Measurements from ENCODE around the gene HEMGN.
A peak's percentile ranks its signal among the peaks of the same experiment; 100 is the strongest.
"Not testable (repeated sequence)": the region's sequence is repeated elsewhere in the genome, so short reads cannot be mapped to it uniquely, and the experiment has no call there.

Gene HEMGN, protein sequence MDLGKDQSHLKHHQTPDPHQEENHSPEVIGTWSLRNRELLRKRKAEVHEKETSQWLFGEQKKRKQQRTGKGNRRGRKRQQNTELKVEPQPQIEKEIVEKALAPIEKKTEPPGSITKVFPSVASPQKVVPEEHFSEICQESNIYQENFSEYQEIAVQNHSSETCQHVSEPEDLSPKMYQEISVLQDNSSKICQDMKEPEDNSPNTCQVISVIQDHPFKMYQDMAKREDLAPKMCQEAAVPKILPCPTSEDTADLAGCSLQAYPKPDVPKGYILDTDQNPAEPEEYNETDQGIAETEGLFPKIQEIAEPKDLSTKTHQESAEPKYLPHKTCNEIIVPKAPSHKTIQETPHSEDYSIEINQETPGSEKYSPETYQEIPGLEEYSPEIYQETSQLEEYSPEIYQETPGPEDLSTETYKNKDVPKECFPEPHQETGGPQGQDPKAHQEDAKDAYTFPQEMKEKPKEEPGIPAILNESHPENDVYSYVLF

DNA sequence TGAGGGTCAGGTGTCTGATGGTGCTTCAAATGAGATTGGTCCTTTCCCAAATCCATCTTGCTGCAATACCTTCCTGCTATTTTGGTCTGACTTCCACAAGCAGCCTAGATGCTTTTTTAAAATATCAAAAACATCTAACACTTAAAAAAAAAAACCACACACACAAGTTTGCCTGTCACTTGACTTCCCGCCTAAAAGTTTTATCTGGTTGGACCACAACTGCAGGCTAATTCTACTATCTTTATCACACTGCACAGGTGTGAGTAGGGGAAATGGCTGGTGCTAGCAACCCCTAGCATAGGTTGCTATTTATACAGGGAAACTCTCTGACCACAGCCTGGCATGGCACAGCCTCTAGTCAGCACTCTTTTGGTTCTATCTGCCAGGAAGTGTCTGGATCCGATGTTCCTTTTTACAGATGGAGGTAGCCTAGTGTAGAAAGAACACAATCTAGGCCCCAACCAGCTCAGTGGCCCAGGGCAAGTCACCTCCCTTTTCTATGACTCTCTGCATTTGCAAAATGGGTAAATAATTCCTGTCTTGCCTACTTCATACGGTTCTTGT is at the start of gene HEMGN:
Gene HEMGN (minus strand): TSS at position 92 of the 564 bp plus-strand sequence. CDS start 36 bp downstream, at position 56.
- DNase-seq = no peak

DNA sequence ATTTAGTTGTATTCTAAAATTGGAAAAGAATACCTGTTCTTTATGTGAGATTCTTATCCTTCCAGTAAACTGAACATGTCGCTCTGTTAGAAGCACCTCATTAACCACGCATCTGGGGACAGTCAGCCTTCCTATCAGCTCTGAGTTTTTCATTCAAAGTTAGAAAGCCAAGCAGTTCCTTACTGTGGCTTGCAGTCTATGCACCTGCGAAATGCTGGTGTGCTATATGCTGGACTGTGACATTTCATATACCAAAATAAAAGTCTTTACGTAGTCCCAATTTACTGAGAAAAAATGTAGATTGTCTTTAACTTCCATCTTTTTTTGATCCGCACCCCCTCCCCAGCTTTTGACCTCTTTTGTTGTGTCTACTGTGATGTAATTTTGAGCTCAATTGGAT is 49.5 kb upstream of the HEMGN start:
- DNase-seq = no peak

DNA sequence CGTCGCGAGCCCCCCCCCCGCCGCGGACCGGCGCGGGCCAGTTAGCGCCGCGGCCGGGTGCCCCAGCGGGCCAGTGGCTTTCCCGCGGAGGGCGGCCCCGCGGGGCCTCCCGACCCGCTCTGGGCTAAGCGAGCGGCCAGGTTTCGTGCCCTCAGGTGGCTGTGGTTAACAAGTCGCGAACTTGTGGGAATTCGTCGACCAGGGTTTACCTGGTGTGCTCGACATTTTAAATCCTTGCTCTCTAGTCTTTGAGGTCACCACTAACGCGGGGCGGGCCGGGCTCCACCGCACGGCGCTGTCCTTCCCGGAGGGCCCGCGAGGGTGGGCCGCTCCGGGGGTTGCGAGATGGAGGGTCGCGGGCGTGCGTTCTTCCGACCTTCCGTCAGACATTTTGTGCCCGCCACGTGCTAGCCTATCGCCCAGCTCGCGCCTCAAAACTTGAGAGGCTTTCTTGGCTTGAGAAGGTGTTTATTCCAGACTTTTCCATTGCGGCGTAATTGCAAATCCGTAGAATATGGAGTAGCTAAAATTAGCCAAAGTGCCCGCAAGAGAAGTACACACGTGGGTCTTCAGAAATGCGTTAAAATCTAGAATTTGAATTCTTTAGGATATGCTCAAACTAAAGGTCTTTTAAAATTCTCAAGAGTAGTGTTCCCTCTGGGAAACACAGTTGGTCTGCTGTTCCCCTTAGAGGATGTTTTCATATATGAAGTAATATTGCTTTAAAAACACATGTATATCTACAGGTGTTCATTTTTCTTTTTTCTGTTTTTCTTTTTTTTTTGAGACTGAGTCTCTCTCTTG is 47.3 kb upstream of the HEMGN start:
- peak; percentile 51 for DNase-seq

DNA sequence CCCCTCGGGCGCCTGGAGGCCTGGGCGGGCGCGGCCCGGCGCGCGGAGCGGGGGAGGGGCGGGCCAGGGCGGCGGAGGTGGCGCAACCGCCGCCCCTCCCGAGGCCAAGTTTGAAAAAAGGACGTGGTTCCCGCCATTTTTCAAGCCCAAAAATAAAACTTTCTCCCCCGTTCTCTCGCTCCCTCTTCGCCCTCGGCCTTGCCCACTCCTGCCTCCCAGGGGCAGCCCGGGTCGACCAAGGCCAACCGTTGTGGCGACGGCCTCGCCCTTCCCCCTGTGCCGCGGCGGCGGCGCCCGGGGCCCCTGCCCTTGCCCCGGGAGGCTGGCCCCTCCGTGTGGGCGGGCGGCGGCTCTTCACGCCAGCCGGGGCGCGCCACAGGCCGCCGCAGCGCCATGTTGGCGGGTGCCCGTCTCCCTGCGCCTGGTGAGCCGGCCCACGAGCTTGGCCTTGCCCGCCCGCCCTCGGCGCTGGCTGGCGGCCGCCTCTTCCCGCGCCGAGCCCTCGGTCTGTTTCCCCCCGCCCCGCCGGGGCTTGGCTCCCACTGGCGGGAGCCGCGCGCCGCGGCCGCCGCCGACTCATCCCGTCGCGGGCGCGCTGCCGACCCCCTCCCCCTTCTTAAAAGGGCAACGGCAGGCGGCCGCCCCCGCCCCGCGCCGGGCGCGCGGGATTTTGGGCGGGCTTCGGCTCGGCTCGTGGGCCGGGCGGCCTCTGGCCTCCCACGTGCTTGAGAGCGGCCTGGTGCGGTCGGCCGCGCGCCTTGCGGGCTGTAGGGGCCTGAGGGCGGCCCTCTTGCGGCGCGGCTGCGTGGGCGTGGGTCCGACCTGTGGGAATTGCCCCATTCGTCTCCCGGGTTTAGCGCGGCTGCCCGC is 46.5 kb upstream of the HEMGN start:
- DNase-seq = peak; percentile 80

DNA sequence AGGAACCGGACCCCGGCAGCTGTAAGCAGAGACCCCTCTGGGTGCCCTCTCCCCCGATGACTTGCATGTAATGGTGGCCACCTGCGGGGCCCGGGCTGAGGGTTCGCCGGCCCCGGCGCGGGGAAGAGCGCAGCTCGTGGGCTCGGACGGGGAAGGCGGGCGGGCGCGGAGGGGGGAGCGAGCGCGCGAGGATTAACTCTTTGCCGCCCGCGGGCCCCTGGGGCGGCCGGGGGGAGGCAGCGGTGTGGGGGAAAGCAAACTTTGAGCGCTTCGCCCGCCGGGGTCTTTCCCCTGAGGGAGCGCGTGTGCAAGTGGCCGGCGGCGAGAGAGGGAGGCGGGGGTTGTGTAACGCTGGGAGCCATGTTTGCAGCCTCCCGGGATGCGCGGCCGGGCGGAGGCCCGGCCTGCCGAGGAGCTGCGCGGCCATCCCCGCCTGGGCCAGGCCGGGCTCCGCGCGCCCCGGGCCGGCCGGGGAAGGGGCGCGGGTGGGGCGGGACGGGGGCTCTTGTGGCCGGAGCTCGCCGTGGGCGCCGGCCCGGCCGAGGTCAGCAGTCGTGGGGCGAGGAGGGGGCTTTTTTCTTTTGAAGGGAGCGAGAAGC is 45.7 kb upstream of the HEMGN start:
- DNase-seq = peak; percentile 39

DNA sequence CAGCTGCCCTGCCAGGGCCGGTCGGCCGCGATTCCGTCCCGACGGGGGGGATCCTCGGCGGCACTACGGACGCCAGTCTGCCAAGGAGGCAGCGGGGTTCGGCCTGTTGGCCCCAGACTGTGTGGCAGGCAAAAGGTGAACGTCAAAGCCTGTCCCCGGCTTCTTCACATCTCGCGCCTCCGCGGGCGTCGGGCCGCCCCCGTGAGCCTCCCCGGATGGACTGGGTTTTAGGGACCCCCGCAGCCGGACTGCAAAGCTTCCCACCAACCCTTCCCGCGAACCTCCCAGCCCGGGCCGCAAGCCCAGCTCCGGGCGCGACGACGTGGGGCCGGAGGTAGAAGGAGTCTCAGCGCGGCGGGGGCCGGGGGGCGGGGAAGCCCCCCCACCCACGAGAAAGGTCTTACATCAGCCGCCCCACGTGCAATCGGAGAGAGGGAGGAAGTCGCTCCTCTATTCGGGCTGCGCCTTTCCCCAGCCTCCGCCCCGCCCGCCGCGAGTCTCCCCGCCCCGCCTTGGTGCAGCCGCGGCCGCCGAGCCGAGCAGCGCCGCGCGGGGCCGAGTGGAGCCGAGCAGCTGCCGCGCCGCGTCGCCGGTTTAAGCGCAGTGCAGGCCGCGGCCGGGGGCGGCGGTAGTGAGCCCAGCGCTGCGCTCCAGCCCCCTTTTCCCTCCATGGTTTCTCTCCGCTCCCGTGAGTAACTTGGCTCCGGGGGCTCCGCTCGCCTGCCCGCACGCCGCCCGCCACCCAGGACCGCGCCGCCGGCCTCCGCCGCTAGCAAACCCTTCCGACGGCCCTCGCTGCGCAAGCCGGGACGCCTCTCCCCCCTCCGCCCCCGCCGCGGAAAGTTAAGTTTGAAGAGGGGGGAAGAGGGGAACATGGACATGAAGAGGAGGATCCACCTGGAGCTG is 45.0 kb upstream of the HEMGN start, which contains the start of gene ANP32B:
Gene ANP32B (plus strand): TSS at position 659 of the 906 bp plus-strand sequence. CDS start 215 bp downstream, at position 874.
- peak; percentile 95 for DNase-seq

DNA sequence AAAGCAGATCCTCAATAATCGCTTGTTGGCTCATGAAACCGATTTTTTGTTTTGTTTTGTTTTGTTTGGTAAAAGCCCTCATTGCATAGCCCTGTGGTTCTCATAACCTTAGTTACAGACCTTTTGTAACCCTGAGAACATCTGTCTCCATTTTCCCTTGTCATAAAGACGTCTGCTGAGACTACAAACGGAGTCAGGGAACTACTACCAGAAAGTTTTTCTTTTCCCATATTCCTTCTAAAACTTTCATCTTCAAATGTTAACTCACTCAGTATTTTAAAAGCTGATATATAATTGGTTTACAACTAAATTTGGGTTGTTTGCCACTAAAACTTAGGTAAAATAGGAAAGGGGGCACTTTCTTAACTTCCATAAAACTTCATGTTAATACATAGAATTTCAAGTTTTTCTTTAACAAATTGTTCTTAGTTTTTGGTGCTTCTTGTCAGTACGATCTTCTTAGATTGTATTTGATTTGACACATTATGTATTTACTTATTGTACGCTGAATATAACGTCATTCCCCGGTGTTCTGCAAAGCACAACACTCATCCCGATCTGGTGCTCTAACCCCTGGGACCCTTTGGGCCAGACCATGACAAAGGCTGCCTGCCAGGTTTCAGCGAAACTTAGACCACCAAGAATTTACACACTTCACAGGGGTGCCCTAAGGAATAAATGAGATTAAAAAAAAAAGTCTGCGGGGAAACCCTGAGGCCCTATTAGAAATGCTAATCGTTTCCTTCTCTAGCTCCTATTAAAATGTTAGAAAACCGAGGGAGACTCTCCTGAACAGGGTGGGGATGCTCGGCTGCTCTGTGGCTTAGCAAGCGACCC is 44.1 kb upstream of the HEMGN start:
- no peak for DNase-seq

DNA sequence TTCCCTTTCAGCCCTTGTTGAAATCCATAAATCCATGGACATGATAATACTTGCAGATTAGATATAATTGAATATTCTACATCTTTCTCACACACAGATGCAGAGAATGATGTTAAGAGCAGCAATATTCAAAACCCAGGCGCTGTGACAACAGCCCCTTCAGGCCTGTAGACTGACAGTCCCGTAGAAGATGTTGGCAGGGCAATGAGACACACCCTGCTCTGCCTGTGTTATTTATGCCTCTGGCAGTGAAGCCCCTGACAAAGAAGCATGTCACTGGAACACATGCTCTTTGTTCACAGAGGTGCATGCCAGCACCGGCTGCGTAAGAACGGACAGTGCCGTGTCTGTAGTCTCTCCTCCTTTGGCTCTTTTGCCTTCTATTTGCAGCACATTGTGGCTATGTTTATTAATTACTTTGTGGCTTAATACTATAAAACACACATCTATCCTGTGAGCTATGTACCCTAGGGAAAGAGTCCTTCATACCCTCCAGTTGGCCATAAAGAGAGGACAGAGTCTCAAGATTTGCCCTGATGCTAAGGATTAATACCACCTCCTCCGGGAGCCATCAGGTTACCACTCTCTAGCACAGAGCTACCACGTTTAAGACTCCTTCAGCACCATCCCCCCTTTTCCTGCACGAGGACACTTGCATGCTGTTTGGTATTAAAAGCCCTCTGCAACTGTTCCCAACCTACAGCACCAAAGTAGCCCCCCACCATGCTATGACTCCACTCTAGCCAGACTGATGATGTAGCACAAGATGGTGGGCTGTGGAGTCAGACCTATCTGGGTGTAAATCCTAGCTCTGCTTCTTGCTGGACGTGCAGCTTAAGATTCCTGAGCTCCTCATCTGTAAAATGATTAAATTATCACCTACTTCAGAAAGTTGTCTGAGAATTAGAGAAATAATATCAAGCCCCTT is 43.2 kb upstream of the HEMGN start:
- DNase-seq = no peak

DNA sequence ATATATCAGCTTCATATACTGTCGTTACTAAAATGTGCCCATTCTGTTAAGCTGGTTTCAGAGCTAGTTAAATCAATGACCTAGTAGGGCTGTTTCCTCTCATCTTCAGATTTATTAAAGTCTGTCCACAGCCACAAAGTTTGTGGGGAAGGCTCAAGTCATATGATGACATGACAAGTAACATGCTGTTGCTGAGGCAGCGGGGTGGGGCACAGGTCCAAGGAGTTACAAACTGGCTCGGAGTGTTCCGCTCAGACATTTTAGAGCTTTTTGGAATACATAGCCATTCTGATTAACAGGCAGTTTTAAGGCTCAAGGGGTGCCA is 42.5 kb upstream of the HEMGN start:
- no peak for DNase-seq

DNA sequence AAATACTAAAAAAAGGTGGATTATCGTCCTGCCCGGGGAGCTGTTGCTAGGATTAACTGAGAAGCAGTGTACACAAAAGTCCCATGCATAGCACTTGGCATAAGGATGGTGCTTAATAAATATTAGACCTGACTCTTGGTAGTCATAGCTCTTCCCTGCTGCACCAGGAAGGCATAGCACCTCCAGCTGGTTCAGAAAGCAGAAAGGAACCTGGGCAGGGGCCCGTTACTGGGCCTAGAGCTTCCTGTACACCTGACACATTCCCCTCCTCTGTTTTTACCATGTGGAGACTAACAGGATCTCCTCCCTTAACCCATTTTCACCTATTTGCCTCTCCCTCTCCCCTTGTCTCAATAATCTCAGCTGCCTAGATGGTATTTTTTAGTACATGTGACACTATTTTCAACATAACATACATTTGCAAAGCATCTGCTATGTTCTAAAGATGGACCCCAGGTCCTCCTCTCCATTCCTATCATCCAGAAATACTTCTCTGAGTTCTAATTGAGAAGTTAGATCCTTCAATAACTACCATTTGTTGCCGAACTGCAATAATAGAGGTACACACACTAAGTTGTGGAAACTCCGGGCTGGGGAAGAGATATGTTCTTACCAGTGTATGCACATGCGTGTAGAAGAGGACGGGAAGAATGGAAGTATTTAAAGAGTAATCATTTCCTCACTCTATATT is 42.0 kb upstream of the HEMGN start:
- DNase-seq = no peak

DNA sequence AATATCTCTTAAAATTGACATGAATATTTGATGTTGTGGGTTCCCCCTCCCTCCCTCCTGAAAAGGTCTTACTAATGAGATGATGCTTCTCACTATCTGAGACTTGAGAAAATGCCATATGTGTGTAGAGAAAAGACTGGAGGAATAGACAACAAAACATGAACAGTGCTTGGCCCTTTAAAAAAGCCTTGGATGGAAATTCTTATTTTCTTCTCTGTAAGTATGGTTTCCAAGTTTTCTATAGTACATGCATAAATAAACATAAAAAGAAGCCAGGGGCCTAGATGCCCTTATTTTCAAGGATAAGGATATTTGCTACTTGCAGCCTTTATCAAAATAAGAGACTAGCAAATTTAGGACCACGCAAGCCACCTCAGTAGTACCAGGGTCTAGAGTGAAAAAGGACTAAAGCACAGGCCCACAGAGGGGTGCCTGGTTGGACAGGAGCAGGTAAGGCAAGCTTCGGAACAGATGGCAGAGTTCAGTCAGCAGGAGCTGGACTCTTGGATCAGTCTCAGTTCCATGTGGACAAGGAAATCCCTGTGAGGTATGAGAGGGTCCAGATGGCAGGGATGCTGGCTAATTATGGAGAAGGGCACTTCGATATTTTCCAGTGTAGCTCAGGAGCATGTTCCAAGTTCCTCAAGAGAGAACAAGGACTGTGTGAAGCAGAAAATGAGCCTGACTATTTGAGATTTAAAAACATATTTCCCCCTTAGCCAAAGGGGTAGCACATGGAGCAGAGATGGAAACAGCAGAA is 40.6 kb upstream of the HEMGN start:
- no peak for DNase-seq

DNA sequence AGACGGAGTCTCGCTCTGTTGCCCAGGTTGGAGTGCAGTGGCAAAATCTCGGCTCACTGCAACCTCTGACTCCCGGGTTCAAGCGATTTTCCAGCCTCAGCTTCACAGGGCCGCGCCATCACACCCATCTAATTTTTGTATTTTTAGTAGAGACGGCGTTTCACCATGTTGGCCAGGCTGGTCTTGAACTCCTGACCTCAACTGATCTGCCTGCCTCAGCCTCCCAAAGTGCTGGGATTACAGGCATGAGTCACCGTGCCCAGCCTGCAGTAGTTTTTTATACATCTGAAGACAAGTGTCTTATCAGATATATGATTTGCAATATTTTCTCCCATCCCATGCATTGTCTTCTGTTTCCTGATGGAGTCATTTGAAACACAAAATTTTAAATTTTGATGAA is 38.7 kb upstream of the HEMGN start:
- not testable (repeated sequence) for DNase-seq

DNA sequence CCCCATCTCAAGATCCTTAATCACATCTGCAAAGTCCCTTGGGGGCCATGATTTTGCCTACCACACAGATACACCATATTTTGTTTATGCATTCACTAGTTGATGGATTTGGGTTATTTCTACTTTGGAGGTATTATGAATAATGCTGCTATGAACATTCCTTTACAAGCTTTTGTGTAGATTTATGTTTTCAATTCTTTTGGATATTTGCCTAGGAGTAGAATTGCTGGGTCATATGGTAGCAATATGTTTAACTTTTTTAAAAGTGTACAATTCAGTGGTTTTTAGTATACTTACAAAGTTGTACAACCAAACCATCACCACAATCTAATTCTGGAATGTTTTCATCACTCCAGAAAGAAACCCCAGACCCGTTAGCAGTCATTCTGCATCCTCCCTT is 37.4 kb upstream of the HEMGN start:
- DNase-seq = no peak

DNA sequence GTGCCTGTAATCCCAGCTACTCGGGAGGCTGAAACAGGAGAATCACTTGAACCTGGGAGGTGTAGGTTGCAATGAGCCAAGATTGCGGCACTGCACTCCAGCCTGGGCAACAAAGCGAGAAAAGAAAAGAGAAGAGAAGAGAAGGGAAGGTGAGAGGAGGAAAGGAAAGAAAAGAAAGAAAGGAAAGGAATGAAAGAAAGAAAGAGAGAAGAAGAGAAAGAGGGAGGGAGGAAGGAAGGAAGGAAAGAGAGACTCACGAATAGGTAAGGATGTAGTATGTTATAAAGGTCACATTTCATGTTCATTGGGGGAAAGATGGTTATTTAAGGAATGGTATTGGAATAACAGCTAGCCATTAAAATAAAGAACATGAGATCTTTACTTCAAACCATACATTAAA is 34.8 kb upstream of the HEMGN start:
- no peak for DNase-seq

DNA sequence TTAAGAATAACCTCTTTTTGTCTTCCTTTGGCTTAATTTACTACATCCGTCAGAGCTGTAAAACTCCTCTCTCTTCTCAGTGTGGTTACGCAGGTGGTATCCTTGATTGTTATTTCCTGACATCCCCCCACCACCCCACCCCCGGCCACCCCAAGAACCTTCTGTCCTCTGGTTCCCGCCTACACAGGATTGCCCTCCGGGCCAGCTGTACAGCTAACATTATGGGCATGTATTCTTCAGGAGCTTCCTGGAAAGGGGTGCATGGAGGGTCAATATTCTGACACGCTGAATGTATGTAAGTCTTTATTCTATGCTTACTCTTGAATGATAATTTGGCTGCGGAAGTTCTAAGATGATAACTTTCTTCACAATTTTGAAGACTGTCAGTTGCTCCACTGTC is 32.2 kb upstream of the HEMGN start:
- DNase-seq = no peak

DNA sequence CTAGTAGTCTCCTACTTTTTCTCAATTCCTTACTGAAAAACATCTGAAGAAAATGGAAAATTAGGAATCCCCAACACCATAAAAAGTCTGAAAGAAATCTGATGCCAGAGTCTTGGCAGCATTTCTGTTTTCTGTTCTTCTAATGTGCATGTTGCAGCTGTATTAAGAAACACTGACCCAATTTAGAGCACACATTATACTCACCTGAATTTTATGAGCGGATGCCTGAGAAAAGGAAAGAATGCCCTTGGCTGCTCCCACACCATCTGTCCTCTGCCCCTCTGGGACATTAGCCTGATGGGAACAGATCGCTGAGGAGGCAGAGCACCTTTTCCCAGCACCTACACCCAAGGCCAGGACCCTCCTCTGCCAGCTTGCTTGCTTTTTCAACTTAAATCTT is 31.0 kb upstream of the HEMGN start:
- DNase-seq = no peak

DNA sequence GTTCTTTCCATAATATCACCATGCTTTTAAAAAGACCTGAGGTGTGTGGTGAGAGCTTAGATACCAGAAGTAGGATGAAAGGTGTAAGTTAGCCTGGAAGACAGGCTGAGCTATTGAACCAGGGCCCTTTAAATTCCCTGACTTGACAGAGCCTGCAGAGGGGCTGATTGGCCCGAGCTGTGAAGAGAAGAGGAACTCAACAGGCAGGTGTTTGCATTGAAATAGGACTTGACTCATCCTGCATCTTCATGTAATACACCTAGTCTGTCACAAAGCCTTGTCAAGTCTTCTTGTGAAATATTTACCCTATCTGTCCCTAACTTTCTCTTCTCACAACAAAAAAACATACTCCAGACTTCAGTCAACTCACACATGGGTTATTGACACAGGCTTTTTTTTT is 28.5 kb upstream of the HEMGN start:
- no peak for DNase-seq

DNA sequence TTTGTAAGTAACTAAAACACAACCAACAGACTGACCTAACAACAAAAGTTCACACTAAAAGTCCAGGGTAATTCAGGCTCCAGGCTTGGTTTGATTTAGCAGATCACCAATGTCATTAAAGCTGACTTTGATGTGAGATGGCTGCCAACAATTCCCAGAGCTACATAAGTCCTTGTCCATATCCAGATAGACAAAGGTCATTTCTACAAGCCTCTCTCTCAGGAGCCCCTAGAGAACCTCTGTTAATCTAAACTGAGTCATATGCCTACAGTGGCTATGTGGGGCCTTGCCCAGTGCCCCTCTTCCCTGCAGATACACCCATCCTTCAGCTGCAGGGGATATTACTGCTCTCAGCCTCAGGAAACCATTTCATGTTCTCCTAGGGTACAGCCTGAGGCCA is 26.9 kb upstream of the HEMGN start:
- no peak for DNase-seq

Data from activated CD4-positive, alpha-beta T cell treated with anti-CD3 and anti-CD28 coated beads, Interleukin-2, amount 50 U/mL, for 16 hours (primary cell).